Glomerular visceral epithelial cell (primary cell): Measurements from ENCODE around the gene C1QL2.
A peak's percentile ranks its signal among the peaks of the same experiment; 100 is the strongest.

ENCODE experiments used
- DNase-seq: peaks from one replicate; pipeline ENCODE4 v3.0.0-alpha.2; 2016; ENCODE audit errors: extremely low spot score

The C1QL2 gene

DNA sequence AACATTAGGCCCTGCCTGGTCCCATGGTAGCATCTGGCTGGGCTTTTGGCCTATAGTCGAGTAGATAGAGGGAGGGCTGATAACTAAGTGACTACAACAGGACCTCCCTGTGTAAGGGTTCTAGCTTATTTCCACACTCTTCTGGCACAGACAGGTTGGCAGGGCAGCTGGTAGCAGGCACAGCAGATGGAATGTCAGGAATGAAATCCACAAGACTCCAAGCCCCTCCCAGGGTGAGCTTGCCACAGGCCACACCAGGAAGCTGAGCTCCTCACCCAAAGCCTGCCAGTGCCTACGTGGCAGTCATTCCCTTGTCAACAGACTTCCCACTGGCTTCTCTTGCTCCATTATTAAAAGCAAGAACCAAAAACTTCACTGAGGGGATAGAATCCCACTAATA is 20.7 kb upstream of the C1QL2 start:
- peak; percentile 77 for DNase-seq

DNA sequence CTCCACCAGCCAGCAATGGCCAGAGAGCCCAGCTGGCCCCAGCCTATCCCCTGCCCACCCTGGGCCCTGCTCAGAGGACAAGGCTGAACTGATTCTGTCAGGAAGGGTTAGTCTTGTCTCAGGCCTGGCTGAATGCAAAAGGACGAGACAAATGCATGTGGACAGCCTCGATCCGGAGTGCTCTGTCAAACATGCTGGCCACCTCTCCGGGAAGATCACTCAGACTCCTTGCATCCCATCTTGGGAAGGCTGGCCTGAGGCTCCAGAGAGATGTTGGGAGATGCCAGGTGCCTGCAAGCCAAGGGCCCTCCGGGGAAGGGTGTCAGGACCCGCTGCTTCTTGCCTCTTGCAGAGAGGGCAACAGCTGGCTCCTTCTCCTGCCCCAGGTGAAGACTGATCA is 20.2 kb upstream of the C1QL2 start:
- no peak for DNase-seq

DNA sequence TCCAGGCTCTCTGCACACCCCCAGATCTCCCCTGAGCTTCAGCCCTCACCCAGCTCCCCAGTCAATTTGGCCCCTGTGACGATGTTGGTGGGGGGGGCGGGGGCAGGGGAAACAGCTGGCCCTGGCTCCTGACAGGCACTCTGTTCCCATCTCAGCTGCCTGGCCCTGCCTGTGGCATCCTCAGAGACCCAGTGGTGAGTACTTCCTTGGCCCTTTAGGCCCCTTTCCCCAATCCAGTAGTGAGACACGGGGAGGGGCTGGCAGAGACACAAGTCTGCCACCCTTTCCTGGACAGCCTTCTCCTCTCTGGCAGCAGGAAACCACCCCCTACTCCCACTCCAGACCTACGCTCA is 19.3 kb upstream of the C1QL2 start:
- no peak for DNase-seq

DNA sequence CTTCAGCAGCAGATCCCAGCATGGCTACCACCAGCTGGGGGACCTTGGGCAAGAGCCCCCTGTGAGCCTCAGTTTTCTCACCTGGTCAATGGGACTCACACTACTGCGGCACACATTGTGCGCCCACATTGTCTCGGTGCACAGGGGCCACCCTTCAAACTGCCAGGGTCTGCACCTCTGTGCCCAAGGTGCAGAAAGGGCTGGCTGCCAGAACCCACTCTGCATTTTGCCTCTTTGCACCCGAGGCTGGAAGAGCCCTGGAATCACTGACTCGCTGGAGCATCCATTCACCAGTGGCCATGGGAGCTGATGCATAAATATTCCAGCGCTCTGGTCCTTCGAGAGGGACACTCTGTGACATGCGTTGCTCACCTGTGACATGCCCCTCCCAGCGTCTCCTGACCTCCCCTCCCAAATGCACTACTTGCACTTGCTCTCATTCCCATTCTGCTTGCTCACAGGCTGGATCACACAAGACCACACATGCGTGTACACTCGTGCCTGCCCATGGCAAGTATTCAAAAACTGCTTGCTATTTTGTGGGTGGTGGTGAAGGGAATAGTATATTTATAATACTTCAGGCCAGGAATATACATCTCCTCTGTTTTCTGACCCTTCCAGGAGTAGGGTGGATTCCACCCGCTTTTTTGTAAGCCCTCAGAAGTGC is 18.8 kb upstream of the C1QL2 start:
- DNase-seq: no peak

DNA sequence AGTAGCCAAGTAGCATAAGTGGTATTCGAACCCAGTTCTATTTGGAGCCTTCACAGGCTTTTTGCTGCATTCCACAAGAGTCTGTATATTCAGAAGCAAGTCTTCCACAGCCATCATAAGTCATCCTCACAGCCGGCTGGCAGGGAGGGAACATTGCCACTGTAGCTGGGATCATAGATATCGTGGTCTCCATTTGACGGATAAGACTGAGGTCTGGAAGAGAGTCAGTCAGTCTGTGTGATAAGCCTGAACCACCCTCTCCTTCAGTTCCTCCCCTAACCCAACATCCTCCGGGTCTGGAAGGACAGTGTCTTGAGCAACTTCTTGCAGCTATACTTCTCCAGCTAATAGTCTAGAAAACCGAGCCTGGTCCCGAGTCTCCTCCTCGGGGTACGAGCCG is 17.0 kb upstream of the C1QL2 start:
- DNase-seq: no peak

DNA sequence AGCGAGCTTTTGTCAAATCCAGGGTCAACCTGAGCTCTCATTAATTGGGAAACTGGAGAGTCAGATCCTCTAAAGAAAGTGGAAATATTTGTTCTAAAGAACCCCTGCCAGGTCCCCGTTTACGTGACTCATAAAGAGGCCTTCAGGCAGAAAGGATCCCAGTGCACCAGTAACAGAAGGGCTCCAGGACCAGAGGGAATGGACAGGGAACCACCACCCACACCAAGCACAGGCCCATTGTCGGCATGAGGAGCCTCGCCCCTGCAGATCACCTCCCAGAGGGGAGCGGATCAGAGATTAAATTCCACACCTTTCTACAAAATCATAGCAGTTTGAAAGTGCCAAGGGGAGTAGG is 16.4 kb upstream of the C1QL2 start:
- DNase-seq: no peak

DNA sequence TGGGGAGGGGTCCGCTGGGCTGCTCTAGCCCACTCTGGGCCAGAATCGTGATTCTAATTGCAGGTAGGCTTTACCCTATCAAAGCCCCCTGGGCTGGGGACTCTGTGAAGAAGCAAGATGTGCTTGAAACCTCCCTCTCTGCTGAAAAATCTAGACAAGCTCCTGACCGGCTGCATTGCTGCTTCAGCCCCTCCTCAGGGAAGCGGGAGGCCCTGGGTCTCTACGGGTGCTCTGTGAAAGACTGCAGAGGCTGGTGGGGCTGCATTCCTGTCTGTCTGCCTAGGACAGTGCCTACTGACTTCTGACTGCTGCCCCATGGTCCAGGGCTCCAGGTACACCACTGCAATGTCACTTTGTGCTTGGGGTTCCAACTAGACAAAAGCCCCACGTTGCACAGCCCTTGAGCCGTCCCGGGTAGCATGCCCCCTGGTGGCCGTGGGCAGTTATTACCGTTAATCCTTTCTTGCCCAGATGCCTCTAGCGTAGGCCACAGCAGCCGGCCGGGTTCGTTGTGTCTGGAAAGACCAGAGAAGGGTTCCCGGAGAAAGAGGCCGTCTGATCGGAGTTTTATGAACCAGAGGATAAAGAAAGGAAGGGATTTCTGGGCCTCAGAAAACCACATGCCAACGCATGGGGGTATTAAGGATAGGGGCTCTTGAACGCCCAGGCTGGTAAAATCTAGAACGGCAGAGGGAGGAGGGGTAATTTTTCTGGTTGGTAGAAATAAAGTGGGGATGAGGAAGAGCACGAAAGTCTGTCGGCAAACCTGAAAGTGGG is 15.9 kb upstream of the C1QL2 start:
- peak; percentile 39 for DNase-seq

DNA sequence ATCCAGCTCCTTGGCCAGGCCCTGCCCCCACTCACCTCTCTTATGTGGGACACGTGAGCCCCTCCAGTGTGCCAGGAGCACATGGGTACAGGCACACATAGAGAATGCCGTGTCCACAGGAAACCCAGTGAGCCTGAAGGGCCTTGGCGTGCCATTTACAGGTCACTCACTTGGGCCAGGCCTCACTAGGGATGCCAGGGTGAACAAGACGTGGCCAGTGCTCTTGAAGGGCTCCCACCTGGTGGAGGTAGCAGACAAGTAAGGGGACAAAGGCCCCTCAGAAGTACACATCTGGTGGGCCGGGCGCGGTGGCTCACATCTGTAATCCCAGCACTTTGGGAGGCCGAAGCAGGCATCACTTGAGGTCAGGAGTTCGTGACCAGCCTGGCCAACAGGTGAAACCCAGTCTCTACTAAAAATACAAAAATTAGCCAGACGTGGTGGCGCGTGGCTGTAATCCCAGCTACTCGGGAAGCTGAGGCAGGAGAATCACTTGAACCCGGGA is 15.1 kb upstream of the C1QL2 start:
- DNase-seq: no peak

DNA sequence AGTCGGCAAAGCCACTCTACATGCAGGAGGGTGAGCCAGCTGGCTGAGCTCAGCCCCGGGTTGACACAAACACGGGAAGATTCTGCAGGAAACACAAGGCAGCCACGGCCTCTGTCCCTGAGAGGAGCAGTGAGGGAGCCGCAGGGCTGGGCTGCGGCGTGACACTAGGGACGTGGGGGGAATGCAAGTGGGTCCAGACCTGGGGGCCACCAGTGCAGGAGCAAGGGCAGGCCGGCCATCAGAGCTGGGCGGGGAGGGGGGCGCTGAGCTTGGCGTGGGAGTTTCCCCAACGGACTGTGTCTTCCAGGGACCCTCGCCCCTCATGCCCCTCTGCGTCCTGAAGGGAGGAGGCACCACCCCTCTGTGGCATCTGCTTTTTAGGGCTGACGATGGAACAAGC is 12.0 kb upstream of the C1QL2 start:
- DNase-seq: no peak

DNA sequence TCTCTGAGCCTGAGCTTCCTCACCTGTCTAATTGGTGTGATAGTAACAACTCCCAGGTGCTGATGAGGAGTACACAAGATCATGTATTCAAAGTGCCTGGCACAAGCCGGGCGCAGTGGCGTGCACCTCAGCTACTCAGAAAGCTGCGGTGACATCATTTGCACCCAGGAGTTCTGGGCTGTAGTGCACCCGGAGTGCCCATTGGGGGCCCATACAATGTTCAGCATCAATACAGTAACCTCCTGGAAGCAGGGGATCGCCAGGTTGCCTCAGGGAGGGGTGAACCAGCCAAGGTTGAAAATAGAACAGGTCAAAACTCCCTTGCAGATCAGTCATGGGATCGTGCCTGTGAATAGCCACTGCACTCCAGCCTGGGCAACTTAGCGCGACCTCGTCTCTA is 11.2 kb upstream of the C1QL2 start:
- no peak for DNase-seq

DNA sequence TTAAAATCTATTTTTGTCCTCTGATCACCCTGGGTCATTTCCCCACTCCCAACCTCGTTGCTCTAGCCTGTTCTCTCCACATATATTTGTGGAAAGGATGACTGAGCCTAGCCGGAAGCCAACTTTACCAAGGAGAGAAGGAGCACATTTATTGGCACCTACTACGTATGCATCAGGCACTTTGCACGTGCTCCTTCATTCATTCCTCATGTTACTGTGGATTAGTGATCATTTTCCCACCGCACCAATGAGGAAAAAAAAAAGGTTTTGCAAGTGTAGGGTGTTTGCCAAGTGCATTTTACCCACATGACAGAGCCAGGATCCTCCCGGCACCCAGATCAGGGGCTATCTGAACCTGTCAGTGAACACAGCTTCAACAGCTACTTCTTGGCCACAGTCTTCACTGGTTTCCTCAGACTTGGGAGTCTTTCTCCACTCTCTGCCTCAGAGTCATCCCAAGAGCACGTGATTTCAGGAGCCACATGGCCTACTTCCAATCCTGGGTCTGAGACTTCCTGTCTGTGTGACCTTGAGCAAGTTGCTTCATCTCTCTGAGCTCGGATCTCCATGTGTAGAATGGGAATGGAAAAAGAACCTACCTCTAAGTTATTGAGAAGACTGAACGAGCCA is 1.9 kb upstream of the C1QL2 start:
- DNase-seq: no peak

DNA sequence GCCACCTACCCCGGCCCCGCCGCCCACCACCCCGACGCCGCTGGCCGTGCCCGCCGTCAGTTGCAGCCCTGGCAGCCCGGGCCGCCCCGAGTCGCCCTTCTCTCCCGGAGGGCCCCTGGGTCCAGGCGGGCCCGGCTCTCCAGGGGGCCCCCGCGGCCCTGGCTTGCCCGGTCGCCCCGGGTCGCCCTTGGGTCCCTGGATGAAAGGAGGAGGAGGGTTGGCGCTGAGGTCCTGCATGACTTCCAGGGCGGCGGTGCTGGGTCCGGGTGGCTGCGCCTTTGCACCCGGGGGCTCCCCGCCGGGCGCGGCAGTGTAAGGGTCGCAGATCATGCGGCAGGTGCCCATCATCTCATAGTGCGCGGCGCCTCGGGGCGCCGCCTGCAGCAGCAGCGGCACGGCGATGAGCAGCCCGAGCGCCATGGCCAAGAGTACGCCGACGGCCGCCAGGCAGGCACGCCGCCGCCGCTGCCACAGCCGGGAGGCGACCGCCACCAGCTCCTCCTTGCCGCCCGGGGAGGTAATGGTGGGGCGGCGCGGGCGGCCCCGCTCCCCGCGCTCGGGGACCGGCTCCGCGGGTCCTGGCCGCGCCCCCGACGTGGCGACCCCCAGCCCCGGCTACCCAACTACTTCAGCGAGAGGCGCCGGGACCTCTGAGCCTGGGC is 570 bp downstream of the C1QL2 start:
- DNase-seq: no peak

DNA sequence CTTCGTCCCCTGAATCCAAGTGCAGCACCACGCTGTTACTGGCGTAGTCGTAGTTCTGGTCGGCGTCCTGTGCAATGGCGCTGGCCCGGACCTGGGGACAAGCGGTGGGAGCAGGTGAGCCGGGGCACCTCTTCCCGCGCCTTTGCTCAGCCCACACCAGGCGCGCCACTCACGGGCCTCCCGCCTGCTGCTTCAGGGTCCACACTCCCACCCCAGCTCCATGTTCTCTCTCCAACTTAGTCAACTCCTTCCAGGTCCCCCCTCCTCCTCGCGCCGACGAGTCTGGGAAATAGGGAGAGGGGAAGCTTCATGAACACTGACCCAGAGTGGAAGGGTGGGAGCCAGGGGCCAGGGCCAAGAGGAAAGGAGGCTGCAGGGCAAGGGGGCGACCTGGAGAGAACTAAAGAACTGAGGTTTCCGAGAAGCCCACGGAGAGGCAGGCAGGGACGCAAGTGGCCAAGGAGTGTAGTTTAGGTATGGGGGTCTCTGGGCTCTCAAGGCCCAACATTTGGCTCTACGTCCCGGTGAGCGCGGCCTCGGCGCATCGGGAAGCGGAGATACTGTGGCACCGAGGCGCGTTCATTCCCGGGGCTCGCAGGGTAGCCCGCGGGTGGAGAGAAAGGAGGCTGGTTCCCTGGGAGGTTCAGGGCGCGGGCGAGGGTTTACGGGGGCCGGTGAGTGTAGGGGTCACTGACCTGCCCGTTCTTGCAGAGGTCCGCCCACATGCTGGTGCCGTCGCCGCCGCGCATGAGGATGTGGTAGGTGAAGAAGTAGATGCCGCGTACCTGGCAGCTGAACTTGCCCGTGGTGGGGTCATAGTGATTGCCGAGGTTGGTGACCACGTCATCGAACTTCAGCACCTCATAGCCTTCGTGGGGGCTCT is 1.4 kb downstream of the C1QL2 start:
- no peak for DNase-seq

DNA sequence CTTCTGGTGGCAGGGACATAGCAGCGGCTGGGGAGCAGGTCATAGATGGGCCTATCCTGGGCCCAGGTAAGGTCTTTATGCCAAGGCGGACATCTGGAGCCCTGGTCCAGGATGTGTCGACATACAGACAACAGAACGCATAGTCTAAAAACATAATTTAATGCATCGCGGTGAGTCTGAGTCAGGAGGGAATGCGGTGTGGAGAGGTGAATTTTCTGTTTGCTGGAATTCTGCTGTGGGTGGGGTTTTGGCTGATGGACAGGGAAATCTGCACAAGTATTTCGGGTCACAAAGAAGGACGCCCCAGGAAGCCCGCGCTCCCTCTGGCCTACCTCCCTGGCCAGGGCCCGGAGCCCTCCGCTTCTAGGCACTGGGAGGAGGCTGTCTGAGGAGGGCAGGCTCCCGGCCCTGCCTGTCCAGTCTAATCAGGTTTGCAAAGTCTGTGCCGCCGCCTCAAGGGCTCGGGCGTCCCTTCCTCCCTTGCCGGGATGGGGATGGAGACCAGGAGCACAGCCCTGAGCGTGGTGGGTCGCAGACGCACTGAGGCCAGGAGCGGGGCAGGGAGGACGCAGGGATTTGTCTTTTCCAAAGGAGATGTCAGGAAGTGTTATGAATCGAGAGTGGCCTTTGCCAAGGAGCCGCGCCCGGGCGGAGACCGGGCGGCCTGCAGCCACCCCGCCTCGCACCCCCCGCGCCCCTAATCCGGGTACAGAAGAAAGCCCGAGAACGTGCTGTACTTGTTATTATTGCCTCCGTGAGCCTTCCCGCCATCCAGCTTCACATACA is 2.3 kb downstream of the C1QL2 start:
- no peak for DNase-seq

DNA sequence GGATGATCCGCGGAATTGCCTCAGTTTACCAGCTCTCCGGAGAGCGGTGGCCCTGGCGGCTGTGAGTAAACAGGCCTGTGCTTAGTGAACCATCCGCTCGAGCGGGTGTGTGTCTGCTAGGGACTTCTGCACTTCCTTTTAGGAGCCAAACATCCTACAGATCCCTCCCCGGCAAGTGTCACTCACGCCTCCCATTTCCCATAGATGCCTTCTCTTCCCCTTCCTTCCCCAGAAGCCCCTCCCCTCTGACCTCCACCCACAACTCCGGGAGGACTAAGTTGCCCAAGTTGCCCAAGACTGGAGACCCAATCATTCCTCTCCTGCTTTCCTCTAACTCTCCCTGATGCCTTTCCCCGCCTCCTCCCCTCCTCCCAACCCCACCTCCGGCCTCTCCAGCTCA is 2.9 kb downstream of the C1QL2 start:
- DNase-seq: no peak

DNA sequence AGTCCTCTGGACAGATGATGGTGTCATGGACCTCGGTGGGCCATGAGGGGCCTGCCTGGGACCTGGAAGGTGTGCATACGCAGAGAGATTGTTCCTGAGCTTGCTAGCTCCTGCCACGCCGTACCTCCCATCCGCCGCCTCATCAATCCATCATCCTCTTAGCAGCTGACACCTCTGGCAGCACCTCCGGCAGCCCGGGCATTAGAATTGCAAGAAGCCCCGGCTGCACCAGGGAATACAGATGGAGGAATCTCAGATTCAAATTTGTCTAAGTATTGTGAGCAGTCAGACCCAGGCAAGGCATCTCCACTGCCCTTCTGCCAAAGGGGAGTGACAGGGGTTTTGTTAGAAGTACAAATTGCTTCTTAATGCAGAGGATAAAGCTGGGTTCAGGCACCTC is 4.5 kb downstream of the C1QL2 start:
- DNase-seq: no peak

DNA sequence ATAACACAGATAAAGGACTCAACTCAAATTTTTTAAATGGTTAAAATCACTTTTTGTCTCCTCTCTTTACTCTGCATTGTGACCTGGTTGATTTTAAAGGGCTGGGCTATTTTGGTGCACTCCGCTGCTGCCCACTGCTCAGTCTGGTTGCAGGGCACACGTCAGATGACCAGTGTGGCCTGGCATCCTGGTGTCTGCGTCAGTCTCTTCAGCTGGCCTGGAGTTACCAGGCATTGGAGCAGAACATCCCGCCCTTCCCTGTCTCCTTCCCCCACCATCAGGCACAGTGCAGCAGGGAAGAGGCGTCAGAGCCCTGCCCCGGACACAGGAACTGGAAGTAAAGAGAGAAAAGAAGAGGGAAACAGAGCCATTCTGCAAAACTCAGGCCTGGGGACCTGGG is 8.9 kb downstream of the C1QL2 start:
- peak; percentile 41 for DNase-seq

DNA sequence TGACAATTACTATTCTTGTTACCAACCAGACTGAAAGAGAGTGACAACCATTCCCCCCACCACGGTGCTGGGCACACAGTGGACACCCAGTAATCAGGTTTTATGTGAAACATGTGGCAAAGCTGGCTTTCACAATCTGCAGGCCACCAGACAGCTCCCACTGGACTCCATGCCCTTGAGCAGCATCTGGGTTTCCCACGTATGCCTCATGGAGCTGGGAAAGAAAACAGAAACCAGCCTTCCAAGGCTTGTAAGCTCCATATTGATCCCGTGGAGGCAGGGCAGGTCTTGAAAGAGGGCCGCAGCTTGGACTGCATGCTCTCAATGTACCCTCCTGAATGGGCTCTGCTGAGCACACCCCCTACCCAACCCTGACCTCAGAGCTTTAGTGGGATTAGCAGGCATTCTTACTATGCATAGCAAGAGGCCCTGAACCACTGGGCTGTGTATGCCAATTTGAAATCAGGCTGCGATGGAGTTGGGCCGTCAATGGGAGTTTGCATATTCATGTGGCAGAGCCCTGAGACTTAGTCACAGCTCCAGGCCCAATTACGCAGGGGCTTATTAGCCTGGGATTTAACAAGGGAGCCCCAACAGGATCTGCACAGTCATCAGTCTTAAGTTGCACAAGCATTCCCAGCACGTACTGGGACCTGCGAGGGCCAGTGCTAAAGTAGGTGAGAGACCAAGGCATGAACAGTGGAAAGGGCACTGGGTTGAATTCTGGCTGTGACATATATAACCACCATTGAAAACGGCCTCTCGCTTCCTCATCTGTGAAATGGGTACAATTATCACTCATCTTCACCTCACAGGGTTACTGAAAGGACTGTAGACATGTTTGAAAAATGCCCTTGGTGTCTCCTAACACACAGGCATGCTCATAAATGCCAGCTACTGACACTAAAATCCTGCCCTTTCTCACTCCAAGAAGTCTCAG is 10.5 kb downstream of the C1QL2 start:
- no peak for DNase-seq

DNA sequence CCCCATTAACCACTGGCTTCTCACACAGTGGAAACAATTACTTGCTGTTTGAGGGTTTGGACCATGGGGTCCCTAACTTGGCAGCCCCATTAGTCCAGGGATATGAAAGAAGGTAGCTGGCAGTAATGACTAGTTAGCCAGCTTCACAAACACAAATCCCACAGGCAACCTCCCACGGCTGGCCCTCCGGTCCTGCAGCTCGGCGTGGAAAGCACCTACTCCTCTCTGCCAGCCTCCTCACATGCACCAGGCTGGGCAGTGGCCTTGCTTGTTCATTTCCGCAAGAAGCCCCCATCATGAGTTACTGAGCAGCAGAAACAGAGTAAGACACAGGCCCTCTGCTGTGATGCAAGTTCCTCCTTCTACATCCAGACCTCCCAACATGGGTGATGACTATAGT is 13.7 kb downstream of the C1QL2 start:
- no peak for DNase-seq

DNA sequence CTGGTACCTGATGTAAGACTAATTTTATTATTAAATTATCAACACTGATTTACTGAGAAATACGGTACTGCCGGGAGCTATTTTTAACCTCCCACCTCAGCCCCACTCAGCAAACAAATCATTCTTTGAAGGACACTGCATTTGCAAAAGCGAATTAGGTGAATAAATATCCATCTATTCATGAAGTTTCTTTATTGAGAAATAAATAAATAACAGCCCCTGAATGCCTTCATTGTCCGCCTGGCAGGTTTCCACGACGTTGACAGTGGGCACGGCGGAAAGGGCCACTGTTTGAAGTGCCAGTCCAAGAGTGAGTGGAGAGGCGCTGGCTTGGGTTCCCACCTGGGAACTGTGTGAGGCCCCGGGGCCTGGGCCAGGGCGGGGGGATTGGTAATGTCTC is 15.7 kb downstream of the C1QL2 start:
- no peak for DNase-seq
